Loucy (cell line): ENCODE measurements around the gene HEPN1.

ENCODE experiments used
- H2AFZ ChIP-seq: fragments of 200-600 bp; sonication (generic); 2 replicates; pipeline ENCODE4 v1.6.0; 2016; ENCODE audit warnings: antibody characterized with exemption, mild to moderate bottlenecking, low read length, moderate library complexity
- H3F3A ChIP-seq: fragments of 200-600 bp; 2 replicates; pipeline ENCODE4 v1.6.0; 2016; ENCODE audit warnings: antibody characterized with exemption, low read depth, mild to moderate bottlenecking
- H3K27me3 ChIP-seq: fragments of 200-600 bp; sonication (generic); 2 replicates; pipeline ENCODE4 v1.6.1; 2014; ENCODE audit warnings: low read length, mild to moderate bottlenecking; ENCODE audit not compliant: insufficient read depth, poor library complexity, severe bottlenecking
- H3K36me3 ChIP-seq: fragments of 200-600 bp; sonication (generic); 2 replicates; pipeline ENCODE4 v1.6.1; 2016; ENCODE audit warnings: low read length; ENCODE audit not compliant: insufficient read depth
- H3K4me1 ChIP-seq: fragments of 200-600 bp; sonication (generic); 2 replicates; pipeline ENCODE4 v1.5.1; 2014; ENCODE audit warnings: low read length, mild to moderate bottlenecking; ENCODE audit not compliant: insufficient read depth, poor library complexity, severe bottlenecking
- H3K4me2 ChIP-seq: fragments of 200-600 bp; sonication (generic); 2 replicates; pipeline ENCODE4 v1.6.0; 2014; ENCODE audit warnings: antibody characterized with exemption, low read length, low read depth, mild to moderate bottlenecking; ENCODE audit not compliant: poor library complexity, severe bottlenecking
- H3K4me3 ChIP-seq: fragments of 200-600 bp; sonication (generic); 2 replicates; pipeline ENCODE4 v1.5.1; 2014; ENCODE audit warnings: low read length, mild to moderate bottlenecking, mixed read lengths; ENCODE audit not compliant: poor library complexity, severe bottlenecking
- H3K79me2 ChIP-seq: fragments of 200-600 bp; sonication (generic); 2 replicates; pipeline ENCODE4 v1.6.1; 2014; ENCODE audit warnings: low read length; ENCODE audit not compliant: insufficient read depth
- H3K9ac ChIP-seq: fragments of 200-600 bp; sonication (generic); 2 replicates; pipeline ENCODE4 v1.6.0; 2014; ENCODE audit warnings: mild to moderate bottlenecking, low read depth, low read length, moderate library complexity; ENCODE audit not compliant: poor library complexity, severe bottlenecking
- H3K9me2 ChIP-seq: fragments of 200-600 bp; sonication (generic); replicated peaks from 2 replicates; pipeline ENCODE4 v1.6.1; 2016; ENCODE audit warnings: low read depth, low read length, mixed read lengths
- H3K9me3 ChIP-seq: fragments of 200-600 bp; sonication (generic); 2 replicates; pipeline ENCODE4 v1.6.1; 2014; ENCODE audit warnings: mild to moderate bottlenecking, antibody characterized with exemption, low read length, low read depth; ENCODE audit not compliant: insufficient read depth
- H4K20me1 ChIP-seq: fragments of 200-600 bp; sonication (generic); 2 replicates; pipeline ENCODE4 v1.6.0; 2014; ENCODE audit warnings: antibody characterized with exemption, low read length, mild to moderate bottlenecking; ENCODE audit not compliant: insufficient read depth, poor library complexity, severe bottlenecking
- EZH2phosphoT487 ChIP-seq: fragments of 200-600 bp; IDR thresholded peaks from 2 replicates; pipeline ENCODE4 v1.6.1; 2018; ENCODE audit warnings: antibody characterized with exemption, mild to moderate bottlenecking, moderate library complexity, borderline replicate concordance
- TF ChIP-seq, protein P1 (sequence below): fragments of 200-600 bp; sonication (generic); conservative IDR thresholded peaks from 2 replicates; pipeline ENCODE4 v1.5.1; 2014; ENCODE audit warnings: mild to moderate bottlenecking, antibody characterized with exemption, low read length

Gene HEPN1

DNA sequence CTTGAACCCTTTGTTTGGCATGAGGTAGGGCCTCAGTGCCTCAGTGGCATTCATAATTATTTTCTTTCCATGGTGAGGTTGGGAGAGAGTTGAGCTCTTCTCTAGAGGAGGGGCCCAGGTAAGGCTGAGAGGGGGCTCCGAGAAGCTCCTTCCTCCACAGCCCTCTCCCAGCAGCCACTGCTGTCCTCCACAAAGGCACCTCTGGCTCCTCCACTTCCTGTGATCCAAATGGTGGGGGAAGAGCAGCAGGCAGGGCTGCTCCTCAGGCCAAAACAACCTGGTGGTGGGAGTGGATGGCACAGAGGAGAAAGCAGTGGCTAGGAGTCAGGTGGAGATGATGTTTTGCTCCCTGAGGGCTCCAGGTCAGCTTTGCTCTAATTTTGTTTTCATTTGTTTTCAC is 34.7 kb upstream of the HEPN1 start:
- H3K79me2 ChIP-seq, result no peaks in the 10 kb centered on the region
- no peaks in the 10 kb centered on the region for H3K27me3 ChIP-seq
- H2AFZ ChIP-seq, result no peak overlapping the region
- H3F3A ChIP-seq, result no peaks in the 10 kb centered on the region
- H3K9me2 ChIP-seq, result no peaks in the 10 kb centered on the region
- H3K9ac ChIP-seq, result no peak overlapping the region
- no peak overlapping the region for H3K4me3 ChIP-seq
- no peaks in the 10 kb centered on the region for H3K9me3 ChIP-seq
- H4K20me1 ChIP-seq, result no peaks in the 10 kb centered on the region
- H3K4me1 ChIP-seq, result peaks cover 8% of the 10 kb centered on the region
- no peak overlapping the region for H3K4me2 ChIP-seq
- H3K36me3 ChIP-seq, result no peaks in the 10 kb centered on the region
- TF ChIP-seq, protein P1, sequence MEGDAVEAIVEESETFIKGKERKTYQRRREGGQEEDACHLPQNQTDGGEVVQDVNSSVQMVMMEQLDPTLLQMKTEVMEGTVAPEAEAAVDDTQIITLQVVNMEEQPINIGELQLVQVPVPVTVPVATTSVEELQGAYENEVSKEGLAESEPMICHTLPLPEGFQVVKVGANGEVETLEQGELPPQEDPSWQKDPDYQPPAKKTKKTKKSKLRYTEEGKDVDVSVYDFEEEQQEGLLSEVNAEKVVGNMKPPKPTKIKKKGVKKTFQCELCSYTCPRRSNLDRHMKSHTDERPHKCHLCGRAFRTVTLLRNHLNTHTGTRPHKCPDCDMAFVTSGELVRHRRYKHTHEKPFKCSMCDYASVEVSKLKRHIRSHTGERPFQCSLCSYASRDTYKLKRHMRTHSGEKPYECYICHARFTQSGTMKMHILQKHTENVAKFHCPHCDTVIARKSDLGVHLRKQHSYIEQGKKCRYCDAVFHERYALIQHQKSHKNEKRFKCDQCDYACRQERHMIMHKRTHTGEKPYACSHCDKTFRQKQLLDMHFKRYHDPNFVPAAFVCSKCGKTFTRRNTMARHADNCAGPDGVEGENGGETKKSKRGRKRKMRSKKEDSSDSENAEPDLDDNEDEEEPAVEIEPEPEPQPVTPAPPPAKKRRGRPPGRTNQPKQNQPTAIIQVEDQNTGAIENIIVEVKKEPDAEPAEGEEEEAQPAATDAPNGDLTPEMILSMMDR, result no peak
- TF ChIP-seq EZH2phosphoT487, result no peak

DNA sequence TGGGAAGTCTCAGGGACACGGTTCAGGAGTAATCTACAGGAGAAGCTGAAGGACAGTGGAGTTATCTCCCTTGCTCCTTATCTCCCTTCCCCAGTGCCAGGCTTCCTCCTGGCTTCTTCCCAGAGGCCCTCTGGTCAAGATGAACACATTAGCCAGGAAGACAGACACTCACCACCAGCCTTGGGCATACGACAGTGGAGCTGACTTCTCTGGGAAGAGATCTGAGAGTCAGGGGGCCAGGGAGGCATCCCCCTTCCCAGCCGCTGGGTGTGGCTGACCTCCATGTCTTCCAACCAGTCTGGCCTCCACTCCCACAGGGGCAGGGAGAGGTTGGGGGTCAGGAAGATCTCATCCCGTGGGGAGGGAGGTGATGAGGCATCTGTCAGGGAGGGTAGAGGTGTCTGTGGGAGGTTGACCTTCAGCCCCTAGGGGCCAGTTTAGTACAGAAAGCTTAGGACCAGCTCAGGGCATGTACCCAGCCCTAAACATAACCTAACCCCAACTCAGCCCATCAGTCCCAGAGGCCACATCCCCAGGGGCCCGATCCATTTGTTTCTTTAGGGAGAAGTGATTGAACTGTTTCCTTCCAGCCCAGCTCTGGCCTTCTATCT is 34.1 kb upstream of the HEPN1 start:
- Histone ChIP-seq H3K27me3 (no peaks in the 10 kb centered on the region), H3K4me3 (no peak overlapping the region), H3K9ac (no peak overlapping the region), H3K79me2 (no peaks in the 10 kb centered on the region), H4K20me1 (no peaks in the 10 kb centered on the region), H3K9me2 (no peaks in the 10 kb centered on the region), H3K4me1 (peaks cover 3% of the 10 kb centered on the region), H3F3A (no peaks in the 10 kb centered on the region), H2AFZ (no peak overlapping the region), H3K36me3 (no peaks in the 10 kb centered on the region), H3K9me3 (no peaks in the 10 kb centered on the region), H3K4me2 (no peak overlapping the region)
- TF ChIP-seq EZH2phosphoT487, result no peak
- TF ChIP-seq, protein P1, result no peak

DNA sequence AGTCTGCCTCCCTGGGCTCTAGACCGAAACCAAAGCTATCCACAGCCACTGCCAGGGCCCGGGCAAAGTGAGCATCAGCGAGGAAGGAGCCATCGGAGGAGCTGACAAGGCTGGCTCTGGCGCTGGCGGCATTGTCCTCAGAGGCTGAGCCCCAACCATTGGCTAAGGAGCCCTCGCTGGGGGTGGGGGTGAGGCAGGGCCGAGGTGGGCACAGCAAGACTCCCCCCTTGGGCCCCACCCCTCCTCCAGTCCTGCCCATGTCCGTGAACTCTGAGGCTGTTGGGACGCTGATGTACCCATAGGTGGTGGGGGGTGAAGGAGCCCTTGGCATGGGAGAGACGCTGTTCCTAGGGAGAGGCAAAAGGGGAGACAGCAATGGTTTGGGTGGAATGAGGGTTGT is 32.6 kb upstream of the HEPN1 start:
- H3K4me2 ChIP-seq, result no peak overlapping the region
- no peak overlapping the region for H2AFZ ChIP-seq
- no peaks in the 10 kb centered on the region for H3K27me3 ChIP-seq
- TF ChIP-seq, protein P1, result no peak
- TF ChIP-seq EZH2phosphoT487, result no peak
- H3K9me3 ChIP-seq, result no peaks in the 10 kb centered on the region
- no peaks in the 10 kb centered on the region for H4K20me1 ChIP-seq
- H3K9me2 ChIP-seq, result no peaks in the 10 kb centered on the region
- no peaks in the 10 kb centered on the region for H3K4me1 ChIP-seq
- H3K4me3 ChIP-seq, result no peak overlapping the region
- H3K79me2 ChIP-seq, result no peaks in the 10 kb centered on the region
- H3F3A ChIP-seq, result no peaks in the 10 kb centered on the region
- no peak overlapping the region for H3K9ac ChIP-seq
- no peaks in the 10 kb centered on the region for H3K36me3 ChIP-seq
